Spleen (tissue), 11 donors: Measurements from ENCODE around the gene CCDC188. TPM values are rescaled to one million over a fixed set of nuclear protein-coding genes. Genes with fewer than 3 reads are reported as not detected.

Experiments used
- DNase-seq: peaks from one replicate; pipeline ENCODE4 v3.0.0-alpha.2; 2020
- H3K27ac ChIP-seq, 8 donors: fragments of 200-600 bp; sonication (generic) in 7 of 8; 1 replicate in 4 of 8; 2 replicates in 4 of 8; pipeline versions ENCODE4 v1.5.0 to v1.8.0; 2016 to 2021; ENCODE audit warnings: inconsistent platforms in 4 of 8, mild to moderate bottlenecking in 4 of 8, moderate library complexity in 1 of 8
- H3K27me3 ChIP-seq, 7 donors: fragments of 200-600 bp; sonication (generic) in 6 of 7; replicated peaks in 1 of 7; 1 replicate in 4 of 7; 2 replicates in 3 of 7; pipeline versions ENCODE4 v1.5.0 to v1.8.0; 2016 to 2021; ENCODE audit warnings: inconsistent platforms in 3 of 7, mild to moderate bottlenecking in 1 of 7
- H3K36me3 ChIP-seq, 6 donors: fragments of 200-600 bp; sonication (generic) in 5 of 6; 1 replicate in 4 of 6; 2 replicates in 2 of 6; pipeline versions ENCODE4 v1.5.0 to v1.8.0; 2016 to 2021; ENCODE audit warnings: inconsistent platforms in 2 of 6
- H3K4me1 ChIP-seq, 6 donors: fragments of 200-600 bp; sonication (generic) in 5 of 6; 1 replicate in 3 of 6; 2 replicates in 3 of 6; pipeline versions ENCODE4 v1.5.0 to v1.8.0; 2016 to 2021; ENCODE audit warnings: inconsistent platforms in 3 of 6
- H3K4me3 ChIP-seq, 8 donors: fragments of 200-600 bp; sonication (generic) in 7 of 8; 1 replicate in 4 of 8; 2 replicates in 4 of 8; pipeline versions ENCODE4 v1.5.0 to v1.8.0; 2016 to 2021; ENCODE audit warnings: inconsistent platforms in 4 of 8, mild to moderate bottlenecking in 4 of 8, moderate library complexity in 2 of 8
- H3K9me3 ChIP-seq, 8 donors: fragments of 200-600 bp; sonication (generic) in 7 of 8; 1 replicate in 4 of 8; 2 replicates in 4 of 8; pipeline versions ENCODE4 v1.5.0 to v1.8.0; 2016 to 2021; ENCODE audit warnings: inconsistent platforms in 4 of 8
- CTCF ChIP-seq, 11 experiments: fragments of 200-600 bp in 7 of 11; fragments of 450-650 bp in 4 of 11; sonication (generic) in 4 of 11; IDR thresholded peaks in 8 of 11; conservative IDR thresholded peaks in 3 of 11; 1 replicate in 7 of 11; 2 replicates in 4 of 11; pipeline versions ENCODE4 v1.4.0 to v1.8.0; 2016 to 2021; ENCODE audit warnings: antibody characterized with exemption in 11 of 11, inconsistent platforms in 4 of 11, mild to moderate bottlenecking in 1 of 11
- POLR2A ChIP-seq, 3 donors: fragments of 450-650 bp; IDR thresholded peaks; one replicate each; pipeline ENCODE4 v1.5.1; 2017; ENCODE audit warnings: antibody characterized with exemption in 3 of 3, mild to moderate bottlenecking in 1 of 3
- POLR2AphosphoS5 ChIP-seq, 3 donors: sonication (generic); formaldehyde crosslinking; IDR thresholded peaks; one replicate each; pipeline ENCODE4 v1.5.1; 2017; ENCODE audit warnings: antibody characterized with exemption in 3 of 3
- WGBS, 5 donors: extraction: QIAGEN DNeasy Blood & Tissue Kit in 3 of 5; methylation state at CpG; one replicate each; pipeline versions ENCODE4 v1.1.5 to v1.1.7; 2013 to 2018; 5-methylcytosine and 5-hydroxymethylcytosine counted together
- intact Hi-C: fragments of 100-400 bp; cut with DNase I; formaldehyde crosslinking; loops from one replicate; pipeline ENCODE4 v1.15.0; 2023; ENCODE audit warnings: low total_unique reads
- polyA plus RNA-seq, 3 donors: library from polyadenylated mRNA; stranded (reverse); fragments of 200-250 nt; gene quantifications; one replicate each; pipeline ENCODE4 v1.2.1, GENCODE V29; 2013
- total RNA-seq, 7 donors: library from RNA; depleted of rRNA in 3 of 7; stranded (reverse); fragments of >200 nt in 3 of 7; fragmentation: NEBNext Ultra II Directional in 4 of 7; extraction: Animal tissue kit (Norgen Biotek cat#: 25700) in 4 of 7; gene quantifications; one replicate each; pipeline versions ENCODE4 v1.1.0 to v1.2.1, GENCODE V29; 2016 to 2021
- donor health status: healthy with polysubstance abuse.
- donor health status: DM: no; HTN: no; CAD: no; lungs with moderate emphysema.
- donor health status: DM: no; HTN: no; CAD: no.
- donor health status: Bipolar disorder and iron deficiency.
- donor health status: healthy.
- donor health status: DM: no; HTN: no; CAD: no.
- donor health status: DM: yes; HTN: yes; CAD: no.

The CCDC188 gene
- total and polyA plus RNA-seq, 10 donors = 0.29 to 7.6 (median 1.8) TPM; not detected in 1

DNA sequence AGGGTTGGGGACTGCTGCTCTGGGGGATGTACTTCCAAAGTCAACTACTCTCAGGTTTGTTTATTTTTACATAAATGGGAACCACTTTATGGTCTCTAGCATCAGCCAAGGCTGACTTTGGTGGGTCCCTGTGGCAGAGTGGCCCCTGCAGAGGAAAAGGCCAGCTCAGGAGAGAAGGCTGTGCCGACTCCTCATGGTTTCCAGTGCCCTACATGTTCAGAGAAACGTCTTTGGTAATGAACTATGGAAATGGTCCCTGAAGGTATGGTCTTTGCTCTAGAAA lies 22.3 kb downstream of the CCDC188 start:
- Histone ChIP-seq H3K36me3 (peaks cover 0 to 47% (median 32%) of the 10 kb centered on the region in 6 donors), H3K27ac (peak overlapping the region in 1 of 8 donors; percentile 47), H3K4me1 (peaks cover 11 to 71% (median 34%) of the 10 kb centered on the region in 6 donors), H3K9me3 (no peaks in the 10 kb centered on the region), H3K27me3 (no peaks in the 10 kb centered on the region), H3K4me3 (no peak overlapping the region)
- no peak for TF ChIP-seq POLR2A (IDR thresholded peaks at IDR 0.05)
- TF ChIP-seq POLR2AphosphoS5 (IDR thresholded peaks at IDR 0.05) = no peak
- TF ChIP-seq CTCF (IDR thresholded peaks at IDR 0.05 in 8 of 11, conservative IDR thresholded peaks at IDR 0.05 in 3 of 11) = no peak
- no peak for DNase-seq
- WGBS, 5 donors = 56 to 80% (median 67%) methylated on average over 2 of the region's 2 CpGs
- intact Hi-C loops = loop anchor here (10.0 kb wide), 1 partner anchor 154 kb away; no protein-coding TSS in a partner anchor

GRCh38 chr22:20127869-20128618 lies 22.8 kb downstream of the CCDC188 start:
- Histone ChIP-seq H3K9me3 (no peaks in the 10 kb centered on the region), H3K4me3 (no peak overlapping the region), H3K27ac (no peak overlapping the region), H3K27me3 (no peaks in the 10 kb centered on the region), H3K4me1 (peaks cover 6 to 68% (median 30%) of the 10 kb centered on the region in 6 donors), H3K36me3 (peaks cover 0 to 50% (median 33%) of the 10 kb centered on the region in 6 donors)
- no peak for DNase-seq
- TF ChIP-seq CTCF (IDR thresholded peaks at IDR 0.05 in 8 of 11, conservative IDR thresholded peaks at IDR 0.05 in 3 of 11) (no peak), POLR2AphosphoS5 (IDR thresholded peaks at IDR 0.05) (no peak), POLR2A (IDR thresholded peaks at IDR 0.05) (no peak)
- 82 to 91% (median 85%) methylated on average over 17 of the region's 17 CpGs for WGBS, 5 donors
- intact Hi-C loops = loop anchor here (10.0 kb wide), 1 partner anchor 153 kb away; no protein-coding TSS in a partner anchor

DNA sequence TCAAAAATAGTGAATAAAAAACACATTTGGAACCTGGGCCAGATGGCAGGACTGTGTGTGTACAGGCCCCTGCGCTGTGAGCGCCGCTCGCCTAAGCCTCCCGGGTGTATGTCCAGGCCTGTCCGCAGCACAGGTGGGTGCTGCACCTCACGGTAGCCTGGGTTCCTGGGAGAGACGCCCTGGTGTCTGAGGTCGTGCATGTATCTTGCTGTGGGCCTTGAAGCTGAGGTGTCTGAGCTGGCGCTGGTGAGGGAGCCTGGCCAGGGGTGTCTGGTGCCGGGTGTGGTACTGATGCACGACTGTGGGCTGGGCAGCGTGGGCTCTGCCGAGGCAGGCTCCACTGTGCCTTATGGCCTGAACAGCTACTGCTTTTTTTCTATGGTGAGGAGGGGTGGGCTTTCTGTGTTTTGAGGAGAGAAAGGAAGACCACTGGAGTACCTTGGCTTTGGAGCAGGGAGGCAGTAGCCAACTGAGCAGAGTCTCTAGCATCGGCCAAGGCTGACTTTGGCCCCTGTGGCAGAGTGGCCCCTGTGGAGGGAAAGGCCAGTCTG lies 23.5 kb downstream of the CCDC188 start:
- no peak overlapping the region for H3K27ac ChIP-seq

More for the DNA sequence above, 23.5 kb downstream of the CCDC188 start:
- no peak for TF ChIP-seq CTCF (IDR thresholded peaks at IDR 0.05 in 8 of 11, conservative IDR thresholded peaks at IDR 0.05 in 3 of 11)
- TF ChIP-seq POLR2A (IDR thresholded peaks at IDR 0.05) = no peak
- no peak for TF ChIP-seq POLR2AphosphoS5 (IDR thresholded peaks at IDR 0.05)
- Histone ChIP-seq H3K4me1 (peaks cover 0 to 63% (median 24%) of the 10 kb centered on the region in 6 donors), H3K27me3 (no peaks in the 10 kb centered on the region), H3K4me3 (no peak overlapping the region), H3K36me3 (peaks cover 0 to 52% (median 33%) of the 10 kb centered on the region in 6 donors), H3K9me3 (no peaks in the 10 kb centered on the region)
- DNase-seq = no peak
- intact Hi-C loops = loop anchor here (10.0 kb wide), 1 partner anchor 153 kb away; no protein-coding TSS in a partner anchor
- WGBS, 5 donors = 91 to 96% (median 92%) methylated on average over 13 to 15 of the region's 15 CpGs
